Coronary artery (tissue), 2 donors: ENCODE data around the gene SLC6A15.

Experiments used
- DNase-seq: peaks from one replicate; pipeline ENCODE4 v3.0.0-alpha.2; 2017; ENCODE audit warnings: low spot score
- H3K27ac ChIP-seq, 2 donors: fragments of 200-600 bp; sonication (generic); one replicate each; pipeline ENCODE4 v1.5.1; 2016 to 2019
- H3K4me3 ChIP-seq: fragments of 200-600 bp; sonication (generic); 2 replicates; pipeline ENCODE4 v1.5.1; 2016; ENCODE audit warnings: mild to moderate bottlenecking, moderate library complexity
- TF ChIP-seq, protein P1 (sequence below): fragments of 200-600 bp; sonication (generic); IDR thresholded peaks from one replicate; pipeline ENCODE4 v1.5.1; 2019; ENCODE audit warnings: antibody characterized with exemption

Gene SLC6A15

DNA sequence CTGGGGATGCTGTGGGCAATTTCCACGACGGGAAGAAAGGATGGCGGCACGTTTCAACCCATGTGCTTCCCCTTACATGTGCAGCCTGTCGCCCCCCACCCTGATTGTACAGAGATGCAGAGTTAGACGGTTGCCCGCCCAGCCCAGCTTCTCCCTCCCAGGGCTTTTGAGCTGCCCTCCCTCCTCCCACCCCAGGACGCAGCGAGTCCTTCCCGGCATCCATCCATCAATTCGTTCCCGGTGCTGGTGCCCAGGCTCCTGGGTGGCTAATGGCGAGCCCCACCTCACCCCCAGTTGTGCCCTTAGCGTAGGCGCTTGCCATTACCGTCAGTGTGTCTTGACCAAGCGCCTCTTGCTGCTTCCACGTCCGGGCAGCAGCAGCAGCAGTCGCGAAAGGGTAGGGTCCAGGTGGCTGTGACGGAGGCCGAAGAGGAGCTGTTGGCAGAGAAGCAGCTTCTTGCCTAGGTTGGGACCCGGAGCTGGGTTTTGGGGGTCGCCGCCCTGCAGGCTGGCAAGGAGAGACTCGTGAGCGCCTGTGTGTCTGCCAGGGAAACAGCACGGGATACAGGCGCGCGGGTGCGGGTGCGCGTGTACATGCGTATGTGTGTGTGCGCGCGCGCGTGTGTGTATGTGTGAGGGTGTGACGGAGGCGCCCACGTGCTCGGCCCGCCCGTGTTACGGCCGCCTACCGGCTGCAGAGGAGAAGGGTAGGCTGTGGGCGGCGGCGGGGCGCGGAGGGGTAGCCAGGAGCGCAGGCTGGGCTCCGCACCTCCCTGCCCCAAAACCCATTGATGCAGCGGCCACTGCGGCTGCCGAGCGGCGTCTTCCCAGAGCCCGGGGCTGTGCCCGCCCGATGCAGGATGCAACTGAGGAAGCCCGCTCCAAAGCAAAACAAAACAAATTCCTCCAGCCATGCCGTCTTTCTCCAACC is at the start of gene SLC6A15:
TSS of gene SLC6A15 (minus strand) at position 602 of the 931 bp plus-strand sequence. CDS start 20,679 bp downstream, outside the sequence.
- DNase-seq = no peak
- H3K27ac ChIP-seq = no peak within 1 kb of the TSS

GRCh38 chr12:84960918-84961317 is 48.3 kb upstream of the SLC6A15 start:
- no peak overlapping the region for H3K4me3 ChIP-seq
- DNase-seq = no peak
- no peak overlapping the region for H3K27ac ChIP-seq
- TF ChIP-seq, protein P1, sequence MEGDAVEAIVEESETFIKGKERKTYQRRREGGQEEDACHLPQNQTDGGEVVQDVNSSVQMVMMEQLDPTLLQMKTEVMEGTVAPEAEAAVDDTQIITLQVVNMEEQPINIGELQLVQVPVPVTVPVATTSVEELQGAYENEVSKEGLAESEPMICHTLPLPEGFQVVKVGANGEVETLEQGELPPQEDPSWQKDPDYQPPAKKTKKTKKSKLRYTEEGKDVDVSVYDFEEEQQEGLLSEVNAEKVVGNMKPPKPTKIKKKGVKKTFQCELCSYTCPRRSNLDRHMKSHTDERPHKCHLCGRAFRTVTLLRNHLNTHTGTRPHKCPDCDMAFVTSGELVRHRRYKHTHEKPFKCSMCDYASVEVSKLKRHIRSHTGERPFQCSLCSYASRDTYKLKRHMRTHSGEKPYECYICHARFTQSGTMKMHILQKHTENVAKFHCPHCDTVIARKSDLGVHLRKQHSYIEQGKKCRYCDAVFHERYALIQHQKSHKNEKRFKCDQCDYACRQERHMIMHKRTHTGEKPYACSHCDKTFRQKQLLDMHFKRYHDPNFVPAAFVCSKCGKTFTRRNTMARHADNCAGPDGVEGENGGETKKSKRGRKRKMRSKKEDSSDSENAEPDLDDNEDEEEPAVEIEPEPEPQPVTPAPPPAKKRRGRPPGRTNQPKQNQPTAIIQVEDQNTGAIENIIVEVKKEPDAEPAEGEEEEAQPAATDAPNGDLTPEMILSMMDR = no peak

More for the DNA sequence above, at the start of gene SLC6A15:
- H3K4me3 ChIP-seq = peak within 1 kb of the TSS; percentile 73
- TF ChIP-seq, protein P1 = no peak

- Histone ChIP-seq H3K4me3 (no peak overlapping the region), H3K27ac (no peak overlapping the region)
- TF ChIP-seq, protein P1 = no peak
- no peak for DNase-seq
Observed at GRCh38 chr12:84955298-84955697, 42.7 kb upstream of the SLC6A15 start.

- TF ChIP-seq, protein P1 = no peak
- DNase-seq = no peak
- Histone ChIP-seq H3K27ac (no peak overlapping the region), H3K4me3 (no peak overlapping the region)
Observed at GRCh38 chr12:84954415-84954814, 41.8 kb upstream of the SLC6A15 start.

DNA sequence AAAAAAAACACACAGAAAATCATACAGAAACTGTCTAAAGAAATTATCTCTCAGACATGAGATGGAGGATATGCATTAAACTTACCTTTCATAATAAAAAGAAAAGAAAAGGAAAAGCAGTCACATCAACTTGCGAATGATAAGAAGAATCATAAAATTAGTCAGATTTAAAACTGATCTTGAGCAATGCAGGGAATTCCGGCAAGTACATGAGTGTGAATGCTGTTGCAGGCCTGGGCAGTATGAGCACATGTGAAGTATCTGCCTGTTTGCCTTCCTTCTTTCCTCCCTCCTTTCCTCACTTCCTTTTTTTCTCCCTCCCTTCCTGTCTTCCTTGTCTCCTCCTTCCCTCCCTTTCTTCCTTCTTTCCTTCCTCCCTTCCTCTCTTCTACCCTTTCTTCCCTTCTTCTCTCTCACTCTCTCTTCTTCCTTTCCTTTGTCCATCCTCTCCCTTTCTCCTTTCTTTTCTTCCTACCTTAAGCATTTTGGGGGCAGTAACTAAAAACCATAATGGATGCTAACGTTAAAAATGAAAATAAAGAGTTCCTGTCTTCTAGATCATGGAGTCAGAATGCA is 38.5 kb upstream of the SLC6A15 start:
- TF ChIP-seq, protein P1 = no peak
- DNase-seq = no peak
- Histone ChIP-seq H3K4me3 (no peak overlapping the region), H3K27ac (no peak overlapping the region)

- H3K27ac ChIP-seq = no peak overlapping the region
- TF ChIP-seq, protein P1 = no peak
- H3K4me3 ChIP-seq = no peak overlapping the region
- DNase-seq = no peak
Observed at GRCh38 chr12:84946753-84947152, 34.2 kb upstream of the SLC6A15 start.
